Gastroesophageal sphincter (tissue), 3 donors: Measurements from ENCODE around the gene SEPTIN11.

ENCODE experiments used
- EP300 ChIP-seq: sonication (generic); formaldehyde crosslinking; IDR thresholded peaks from one replicate; pipeline ENCODE4 v1.6.1; 2017; ENCODE audit warnings: antibody characterized with exemption, mild to moderate bottlenecking
- POLR2A ChIP-seq, 2 donors: fragments of 450-650 bp; IDR thresholded peaks; one replicate each; pipeline ENCODE4 v1.6.1; 2017; ENCODE audit warnings: antibody characterized with exemption in 2 of 2, mild to moderate bottlenecking in 2 of 2, moderate library complexity in 1 of 2
- TF ChIP-seq, protein P1 (sequence below), 4 experiments: fragments of 200-600 bp in 2 of 4; fragments of 450-650 bp in 2 of 4; sonication (generic) in 1 of 4; IDR thresholded peaks; one replicate each; pipeline ENCODE4 v1.5.1; 2017 to 2019; ENCODE audit warnings: antibody characterized with exemption in 4 of 4, mild to moderate bottlenecking in 2 of 4, moderate library complexity in 2 of 4

DNA sequence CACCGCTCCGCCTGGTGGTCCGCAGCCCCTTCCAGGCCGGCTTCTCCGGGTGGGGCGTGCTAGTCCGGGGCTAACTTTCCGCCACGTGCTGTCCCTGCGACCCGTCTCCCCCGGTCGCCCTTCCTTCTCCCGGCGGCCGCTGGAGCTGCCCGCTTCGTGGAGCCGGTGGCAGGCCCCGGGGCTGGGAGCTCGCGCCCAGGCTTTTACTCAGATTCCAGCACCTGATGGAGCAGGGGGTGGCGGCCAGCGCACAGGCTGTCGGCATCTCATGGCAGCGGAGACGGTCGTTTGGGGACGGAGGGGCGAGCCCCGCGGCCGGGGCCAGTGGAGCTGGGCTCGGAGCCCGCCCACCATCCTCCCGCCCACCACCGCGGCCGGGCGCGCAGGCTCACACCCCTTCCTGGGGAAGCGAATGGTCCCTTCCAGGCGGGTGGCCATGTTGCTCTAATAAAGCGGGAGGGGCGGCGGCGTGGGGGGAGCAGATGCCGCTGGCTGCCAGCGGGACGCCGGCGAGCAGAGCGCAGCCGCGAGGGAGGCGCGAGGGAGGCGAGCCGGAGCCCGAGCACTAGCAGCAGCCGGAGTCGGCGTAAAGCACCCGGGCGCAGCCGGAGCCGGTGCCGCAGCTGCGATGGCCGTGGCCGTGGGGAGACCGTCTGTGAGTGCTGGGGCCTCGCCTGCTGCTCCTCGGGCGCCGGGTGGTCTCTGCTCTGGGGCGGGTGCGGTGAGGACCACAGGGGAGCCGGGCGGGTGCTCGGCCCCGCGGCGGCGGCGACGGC lies at the start of gene SEPTIN11:
- TF ChIP-seq EP300, result no peak
- TF ChIP-seq, protein P1, sequence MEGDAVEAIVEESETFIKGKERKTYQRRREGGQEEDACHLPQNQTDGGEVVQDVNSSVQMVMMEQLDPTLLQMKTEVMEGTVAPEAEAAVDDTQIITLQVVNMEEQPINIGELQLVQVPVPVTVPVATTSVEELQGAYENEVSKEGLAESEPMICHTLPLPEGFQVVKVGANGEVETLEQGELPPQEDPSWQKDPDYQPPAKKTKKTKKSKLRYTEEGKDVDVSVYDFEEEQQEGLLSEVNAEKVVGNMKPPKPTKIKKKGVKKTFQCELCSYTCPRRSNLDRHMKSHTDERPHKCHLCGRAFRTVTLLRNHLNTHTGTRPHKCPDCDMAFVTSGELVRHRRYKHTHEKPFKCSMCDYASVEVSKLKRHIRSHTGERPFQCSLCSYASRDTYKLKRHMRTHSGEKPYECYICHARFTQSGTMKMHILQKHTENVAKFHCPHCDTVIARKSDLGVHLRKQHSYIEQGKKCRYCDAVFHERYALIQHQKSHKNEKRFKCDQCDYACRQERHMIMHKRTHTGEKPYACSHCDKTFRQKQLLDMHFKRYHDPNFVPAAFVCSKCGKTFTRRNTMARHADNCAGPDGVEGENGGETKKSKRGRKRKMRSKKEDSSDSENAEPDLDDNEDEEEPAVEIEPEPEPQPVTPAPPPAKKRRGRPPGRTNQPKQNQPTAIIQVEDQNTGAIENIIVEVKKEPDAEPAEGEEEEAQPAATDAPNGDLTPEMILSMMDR (IDR thresholded peaks at IDR 0.05), result peak in 1 of 4 experiments; percentile 5
- peak; percentile 85 to 92 for TF ChIP-seq POLR2A (IDR thresholded peaks at IDR 0.05)
